ENCODE measurements around the gene FN3KRP. TPM values are rescaled to one million over a fixed set of nuclear protein-coding genes. Genes with fewer than 3 reads are reported as not detected.

FN3KRP gene
- total RNA-seq, 4 donors from 2014 or later: 16.3 to 39.6 (median 26.8) TPM

DNA sequence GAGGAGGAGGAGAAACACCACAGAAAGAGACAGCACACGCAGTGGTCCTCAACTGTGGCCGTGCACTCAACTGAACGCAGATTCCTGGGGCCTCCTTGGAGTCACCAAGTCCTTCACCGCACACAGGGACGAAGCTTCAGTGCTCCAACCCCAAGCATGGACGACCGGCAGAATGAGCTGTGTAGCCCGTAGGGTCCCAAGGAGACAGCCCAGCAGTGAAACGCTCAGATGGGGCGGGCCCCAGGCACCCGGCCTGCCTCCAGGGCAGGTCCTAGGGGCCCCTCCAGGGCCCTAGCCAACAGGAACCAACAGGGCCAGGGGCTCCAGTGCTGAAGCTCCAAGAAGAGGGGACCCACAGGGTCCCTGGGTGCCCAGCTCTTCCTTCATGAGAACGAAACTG, 31.2 kb upstream of the FN3KRP start:
- in situ Hi-C loops (cut with MboI; ENCODE audit: low pct_ligation_motif_present in 1 of 4, low pct_unique_long_range_greater_than_20kb in 1 of 4, low sequenced_read_pairs in 3 of 4): no loop called here

DNA sequence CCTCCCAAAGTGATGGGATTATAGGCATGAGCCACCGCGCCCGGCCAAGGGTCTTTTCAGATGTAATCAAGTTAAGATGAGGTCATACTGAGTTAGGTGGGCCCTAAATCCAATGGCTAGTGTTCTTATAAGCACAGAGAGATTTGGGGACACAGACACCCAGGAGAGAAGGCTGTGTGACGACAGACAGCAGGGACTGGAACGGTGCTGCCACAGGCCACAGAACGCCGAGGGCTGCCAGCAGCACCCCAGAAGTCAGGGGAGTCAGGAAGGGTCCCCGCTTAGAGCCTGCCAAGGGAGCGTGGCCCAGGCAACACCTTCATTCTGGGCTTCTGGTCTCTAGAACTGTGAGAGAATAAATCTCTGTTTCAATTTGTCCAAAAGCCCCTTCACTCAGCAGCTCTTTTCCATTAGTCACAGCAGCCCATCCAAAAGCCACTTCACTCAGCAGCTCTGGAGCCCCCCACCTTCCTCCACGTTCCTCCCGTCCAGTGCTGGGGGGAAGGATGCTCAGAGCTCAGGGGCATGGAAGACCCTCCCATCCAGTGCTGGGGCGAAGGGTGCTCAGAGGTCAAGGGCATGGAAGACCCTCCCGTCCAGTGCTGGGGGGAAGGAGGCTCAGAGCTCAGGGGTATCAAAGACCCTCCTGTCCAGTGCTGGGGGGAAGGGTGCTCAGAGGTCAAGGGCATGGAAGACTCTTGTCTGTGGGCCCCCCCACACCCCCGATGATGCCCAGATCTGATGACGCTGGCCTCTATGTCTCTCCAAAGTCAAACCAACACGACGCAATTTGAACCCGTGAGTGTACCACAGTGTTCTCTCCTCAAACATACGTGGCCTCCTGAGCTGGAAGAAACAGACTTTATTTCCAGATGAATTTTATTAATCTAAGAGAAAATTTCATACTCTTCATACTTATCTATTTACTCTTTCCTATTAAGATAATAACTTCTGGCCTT, 29.9 kb upstream of the FN3KRP start:
- TF ChIP-seq POLR2AphosphoS5 (IDR thresholded peaks at IDR 0.05) (no peak), EP300 (IDR thresholded peaks at IDR 0.05; ENCODE audit: low read depth) (no peak), POLR2A (IDR thresholded peaks at IDR 0.05) (no peak), CTCF (IDR thresholded peaks at IDR 0.05) (no peak)
- Histone ChIP-seq H3K9me3 (peaks cover 0 to 5% of the 10 kb centered on the region in 2 donors), H3K27ac (no peak overlapping the region), H3K4me1 (peaks cover 3 to 21% (median 6%) of the 10 kb centered on the region in 4 donors), H3K36me3 (no peaks in the 10 kb centered on the region), H3K4me3 (no peak overlapping the region), H3K27me3 (no peaks in the 10 kb centered on the region)
- in situ Hi-C loops (cut with MboI; ENCODE audit: low pct_ligation_motif_present in 1 of 4, low pct_unique_long_range_greater_than_20kb in 1 of 4, low sequenced_read_pairs in 3 of 4) (no loop called here), intact Hi-C loops (cut with DNase I; ENCODE audit: low total_unique reads) (no loop called here)
- no peak for DNase-seq
- WGBS, 2 donors (ENCODE audit: low coverage in 1 of 2): 91 to 92% methylated on average over 5 to 19 of the region's 19 CpGs

More for the DNA sequence above, 31.2 kb upstream of the FN3KRP start:
- Histone ChIP-seq H3K4me3 (no peak overlapping the region), H3K4me1 (peaks cover 3 to 26% (median 8%) of the 10 kb centered on the region in 4 donors), H3K27me3 (no peaks in the 10 kb centered on the region), H3K36me3 (no peaks in the 10 kb centered on the region), H3K27ac (peak overlapping the region in 3 of 4 donors; percentile 87 to 91 (median 88)), H3K9me3 (peaks cover 0 to 10% of the 10 kb centered on the region in 2 donors)
- DNase-seq: no peak
- intact Hi-C loops (cut with DNase I; ENCODE audit: low total_unique reads): no loop called here
- WGBS, 2 donors (ENCODE audit: low coverage in 1 of 2): 93 to 97% methylated on average over 5 to 12 of the region's 12 CpGs
- TF ChIP-seq EP300 (IDR thresholded peaks at IDR 0.05; ENCODE audit: low read depth): no peak
- no peak for TF ChIP-seq CTCF (IDR thresholded peaks at IDR 0.05)
- TF ChIP-seq POLR2AphosphoS5 (IDR thresholded peaks at IDR 0.05): no peak
- no peak for TF ChIP-seq POLR2A (IDR thresholded peaks at IDR 0.05)

DNA sequence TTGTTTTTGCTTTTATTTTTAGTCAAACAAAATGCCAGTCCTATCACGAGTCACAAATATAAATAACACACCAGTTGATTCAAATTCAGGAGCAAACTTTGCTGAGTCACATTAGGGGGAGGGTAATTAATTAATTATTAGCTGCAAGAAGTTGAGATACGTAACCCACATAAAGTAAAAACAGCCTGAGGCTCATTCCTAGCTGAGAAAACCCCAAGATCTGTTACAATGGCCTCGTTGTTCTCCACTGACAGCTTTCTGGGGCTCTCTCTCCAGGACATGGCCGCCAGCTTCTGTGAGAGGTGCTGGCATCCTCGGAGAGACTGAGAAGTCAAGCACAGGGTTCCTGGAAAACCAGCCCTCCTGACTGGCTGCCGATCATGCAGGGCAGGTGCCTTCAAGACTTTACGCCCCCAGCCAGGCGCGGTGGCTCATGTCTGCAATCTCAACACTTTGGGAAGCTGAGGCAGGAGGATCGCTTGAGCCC, 29.1 kb upstream of the FN3KRP start:
- H3K27me3 ChIP-seq: no peaks in the 10 kb centered on the region
- DNase-seq: no peak
- H3K4me1 ChIP-seq: peaks cover 3 to 21% (median 6%) of the 10 kb centered on the region in 4 donors
- in situ Hi-C loops (cut with MboI; ENCODE audit: low pct_ligation_motif_present in 1 of 4, low pct_unique_long_range_greater_than_20kb in 1 of 4, low sequenced_read_pairs in 3 of 4) (no loop called here), intact Hi-C loops (cut with DNase I; ENCODE audit: low total_unique reads) (no loop called here)
- TF ChIP-seq POLR2A (IDR thresholded peaks at IDR 0.05): no peak
- TF ChIP-seq CTCF (IDR thresholded peaks at IDR 0.05): no peak
- no peak for TF ChIP-seq EP300 (IDR thresholded peaks at IDR 0.05; ENCODE audit: low read depth)
- TF ChIP-seq POLR2AphosphoS5 (IDR thresholded peaks at IDR 0.05): no peak
- no peak overlapping the region for H3K27ac ChIP-seq
- H3K4me3 ChIP-seq: no peak overlapping the region
- 66 to 80% methylated on average over 3 to 10 of the region's 10 CpGs for WGBS, 2 donors (ENCODE audit: low coverage in 1 of 2)
- no peaks in the 10 kb centered on the region for H3K36me3 ChIP-seq
- no peaks in the 10 kb centered on the region for H3K9me3 ChIP-seq

GRCh38 chr17:82687871-82688270, 28.6 kb upstream of the FN3KRP start:
- H3K4me3 ChIP-seq: no peak overlapping the region
- no peaks in the 10 kb centered on the region for H3K27me3 ChIP-seq
- no peak for DNase-seq
- no peaks in the 10 kb centered on the region for H3K36me3 ChIP-seq
- in situ Hi-C loops (cut with MboI; ENCODE audit: low pct_ligation_motif_present in 1 of 4, low pct_unique_long_range_greater_than_20kb in 1 of 4, low sequenced_read_pairs in 3 of 4) (no loop called here), intact Hi-C loops (cut with DNase I; ENCODE audit: low total_unique reads) (no loop called here)
- 93% methylated on average over 9 of the region's 9 CpGs; no CpG with 5 or more reads in 1 of the 2 donors for WGBS, 2 donors (ENCODE audit: low coverage in 1 of 2)
- no peaks in the 10 kb centered on the region for H3K9me3 ChIP-seq
- no peak for TF ChIP-seq POLR2AphosphoS5 (IDR thresholded peaks at IDR 0.05)
- no peak for TF ChIP-seq POLR2A (IDR thresholded peaks at IDR 0.05)
- no peak for TF ChIP-seq EP300 (IDR thresholded peaks at IDR 0.05; ENCODE audit: low read depth)
- TF ChIP-seq CTCF (IDR thresholded peaks at IDR 0.05): no peak
- H3K27ac ChIP-seq: no peak overlapping the region
- peaks cover 3 to 18% (median 6%) of the 10 kb centered on the region in 4 donors for H3K4me1 ChIP-seq

Measured in transverse colon (tissue), 4 donors.